Stomach smooth muscle (tissue), 2 donors: ENCODE measurements around the gene COL8A2.

Source experiments
- H3K27ac ChIP-seq: one replicate; pipeline ENCODE4 v1.7.0; 2013; ENCODE audit warnings: mild to moderate bottlenecking, low read length, inconsistent platforms
- H3K27me3 ChIP-seq, 2 donors: one replicate each; pipeline ENCODE4 v1.7.0; 2013; ENCODE audit warnings: low read length in 2 of 2; ENCODE audit not compliant: insufficient read depth in 2 of 2, control insufficient read depth in 1 of 2
- H3K36me3 ChIP-seq, 2 donors: one replicate each; pipeline ENCODE4 v1.7.0; 2013; ENCODE audit warnings: low read length in 2 of 2; ENCODE audit not compliant: control insufficient read depth in 2 of 2, insufficient read depth in 2 of 2
- H3K4me1 ChIP-seq: one replicate; pipeline ENCODE4 v1.7.0; 2013; ENCODE audit warnings: low read length; ENCODE audit not compliant: control insufficient read depth, insufficient read depth
- H3K4me3 ChIP-seq, 2 donors: one replicate each; pipeline ENCODE4 v1.7.0; 2013; ENCODE audit warnings: low read length in 2 of 2
- H3K9ac ChIP-seq, 2 donors: one replicate each; pipeline ENCODE4 v1.7.0; 2013; ENCODE audit warnings: low read length in 2 of 2, mild to moderate bottlenecking in 1 of 2
- H3K9me3 ChIP-seq, 2 donors: one replicate each; pipeline ENCODE4 v1.7.0; 2013; ENCODE audit warnings: low read length in 2 of 2; ENCODE audit not compliant: control insufficient read depth in 2 of 2
- donor health status: healthy.
- donor health status: Pancreatic carcinoma.

The COL8A2 gene

GRCh38 chr1:36088577-36089392, 36.2 kb downstream of the COL8A2 start, which contains the start of gene ADPRS:
ADPRS (plus strand) TSS chr1:36088892; CDS start chr1:36088905, 13 bp downstream.
- no peaks in the 10 kb centered on the region for H3K9me3 ChIP-seq
- peak within 1 kb of the TSS; percentile 86 to 90 for H3K4me3 ChIP-seq
- H3K36me3 ChIP-seq = peaks cover 22 to 27% of the 10 kb centered on the region in 2 donors
- H3K27ac ChIP-seq = peak within 1 kb of the TSS; percentile 74
- peaks cover 40% of the 10 kb centered on the region for H3K4me1 ChIP-seq
- peaks cover 11 to 14% of the 10 kb centered on the region in 2 donors for H3K27me3 ChIP-seq
- peak within 1 kb of the TSS; percentile 63 to 78 for H3K9ac ChIP-seq

DNA sequence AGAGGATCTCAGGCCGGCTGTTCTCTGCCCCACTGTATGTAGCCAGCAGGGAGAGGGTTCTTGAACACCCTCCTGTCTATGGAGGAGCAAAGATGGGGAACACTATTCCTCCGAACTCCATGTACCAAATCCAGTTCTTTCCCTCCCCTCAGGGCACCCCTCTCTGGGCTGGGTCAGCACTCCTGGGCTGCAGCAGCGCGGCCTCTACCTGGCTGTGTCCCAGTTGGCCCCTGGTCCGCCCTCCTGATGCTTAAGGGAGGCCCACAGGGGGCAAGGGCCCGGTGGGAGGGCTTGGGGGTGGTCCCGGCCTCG, 36.8 kb downstream of the COL8A2 start:
- H3K27me3 ChIP-seq = peaks cover 11 to 16% of the 10 kb centered on the region in 2 donors
- peak overlapping the region; percentile 74 for H3K27ac ChIP-seq
- H3K4me1 ChIP-seq = peaks cover 39% of the 10 kb centered on the region
- peaks cover 17 to 21% of the 10 kb centered on the region in 2 donors for H3K36me3 ChIP-seq
- peak overlapping the region; percentile 63 to 69 for H3K9ac ChIP-seq
- H3K9me3 ChIP-seq = no peaks in the 10 kb centered on the region
- peak overlapping the region; percentile 86 to 90 for H3K4me3 ChIP-seq

- Histone ChIP-seq H3K4me3 (no peak overlapping the region), H3K9ac (no peak overlapping the region), H3K27ac (no peak overlapping the region), H3K4me1 (peaks cover 37% of the 10 kb centered on the region), H3K9me3 (no peaks in the 10 kb centered on the region), H3K36me3 (peaks cover 10 to 13% of the 10 kb centered on the region in 2 donors), H3K27me3 (peaks cover 11 to 17% of the 10 kb centered on the region in 2 donors)
Observed at GRCh38 chr1:36087233-36088123, 37.5 kb downstream of the COL8A2 start.

DNA sequence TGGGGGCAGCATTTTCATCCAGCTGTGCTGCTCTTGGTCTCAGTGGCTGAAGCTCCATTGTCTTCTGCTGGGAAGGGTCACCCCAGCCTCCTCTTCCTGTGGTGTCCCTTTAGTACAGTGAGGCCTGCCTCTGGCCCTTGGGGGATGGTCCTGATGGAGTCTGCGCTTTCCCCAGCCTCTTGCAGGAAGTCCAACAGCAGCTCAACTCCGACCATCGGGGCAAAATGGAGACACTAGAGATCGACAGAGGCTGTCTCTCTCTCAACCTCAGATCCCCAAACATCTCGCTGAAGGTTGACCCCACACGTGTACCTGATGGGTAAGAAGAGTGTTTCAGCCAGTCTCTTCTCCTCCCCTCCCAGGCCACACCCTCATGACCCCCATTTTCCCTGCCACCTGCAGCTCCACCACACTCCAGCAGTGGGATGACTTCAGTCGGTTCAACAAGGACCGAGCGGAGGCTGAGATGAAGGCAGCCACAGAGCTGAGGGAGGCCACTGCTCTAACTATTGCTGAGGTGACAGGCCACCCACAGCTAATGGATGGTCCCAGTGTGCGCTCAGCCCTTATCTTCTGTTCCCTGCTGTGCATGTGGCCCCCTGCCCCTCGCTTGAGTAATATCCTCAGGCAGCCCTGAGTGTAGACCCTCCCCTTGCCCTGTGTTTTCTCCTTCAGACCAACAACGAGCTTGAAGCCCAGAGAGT, 38.3 kb downstream of the COL8A2 start:
- Histone ChIP-seq H3K9ac (no peak overlapping the region), H3K9me3 (no peaks in the 10 kb centered on the region), H3K36me3 (peaks cover 4 to 6% of the 10 kb centered on the region in 2 donors), H3K4me1 (peaks cover 37% of the 10 kb centered on the region), H3K27me3 (peaks cover 11 to 17% of the 10 kb centered on the region in 2 donors), H3K4me3 (no peak overlapping the region), H3K27ac (no peak overlapping the region)

DNA sequence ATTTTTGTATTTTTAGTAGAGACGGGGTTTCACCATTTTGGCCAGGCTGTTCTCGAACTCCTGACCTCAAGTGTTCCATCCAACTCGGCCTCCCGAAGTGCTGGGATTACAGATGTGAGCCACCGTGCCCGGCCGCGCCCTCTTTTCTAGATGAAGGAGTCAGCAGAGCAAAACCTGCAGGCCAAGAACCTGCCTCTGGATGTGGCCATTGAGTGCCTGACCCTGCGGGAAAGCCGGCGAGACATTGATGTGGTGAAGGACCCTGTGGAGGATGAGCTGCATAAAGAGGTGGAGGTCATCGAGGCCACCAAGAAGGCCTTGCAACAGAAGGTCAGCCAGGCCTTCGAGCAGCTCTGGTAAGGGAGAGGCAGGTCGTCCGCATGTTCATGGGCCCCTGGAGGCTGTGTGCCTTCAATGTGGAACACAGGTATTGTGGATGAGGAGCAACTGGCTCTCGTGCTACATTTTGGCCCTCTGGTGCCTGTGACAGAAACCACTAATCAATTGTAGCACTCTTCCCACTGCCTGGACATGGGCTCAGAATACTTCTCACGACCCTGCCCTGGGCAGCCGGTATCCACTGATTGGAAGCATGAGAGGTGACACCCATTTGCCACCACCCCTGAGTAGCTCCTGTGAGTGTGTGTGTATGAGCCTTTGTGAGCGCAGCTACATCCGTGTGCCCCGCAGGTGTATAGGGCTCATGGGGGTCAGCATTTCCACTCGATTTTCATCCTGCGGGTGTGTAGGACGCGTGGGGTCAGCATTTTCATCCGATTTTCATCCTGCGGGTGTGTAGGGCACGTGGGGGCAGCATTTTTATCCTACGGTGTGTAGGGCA, 39.1 kb downstream of the COL8A2 start:
- Histone ChIP-seq H3K4me3 (no peak overlapping the region), H3K27me3 (peaks cover 11 to 17% of the 10 kb centered on the region in 2 donors), H3K9me3 (no peaks in the 10 kb centered on the region), H3K4me1 (peaks cover 37% of the 10 kb centered on the region), H3K27ac (no peak overlapping the region), H3K36me3 (no peaks in the 10 kb centered on the region), H3K9ac (no peak overlapping the region)

DNA sequence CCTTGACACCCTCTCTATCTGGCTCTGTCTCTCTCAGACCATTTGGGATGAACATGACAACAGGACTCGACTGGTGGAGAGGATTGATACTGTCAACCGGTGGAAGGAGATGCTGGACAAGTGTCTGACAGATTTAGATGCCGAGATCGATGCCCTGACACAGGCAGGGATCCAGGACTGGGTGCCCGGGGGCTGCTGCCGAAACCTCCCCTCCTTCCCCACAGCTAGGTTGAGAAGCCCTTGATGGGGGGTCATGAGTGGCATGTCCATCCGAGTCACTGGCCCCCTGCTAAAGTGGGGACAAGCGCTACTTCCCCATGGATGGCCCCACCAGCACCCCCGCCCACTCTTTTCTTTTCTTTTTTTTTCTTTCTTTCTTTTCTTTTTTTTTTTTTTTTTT, 39.9 kb downstream of the COL8A2 start:
- no peak overlapping the region for H3K9ac ChIP-seq
- H3K36me3 ChIP-seq = no peaks in the 10 kb centered on the region
- peaks cover 11 to 17% of the 10 kb centered on the region in 2 donors for H3K27me3 ChIP-seq
- H3K27ac ChIP-seq = no peak overlapping the region
- H3K9me3 ChIP-seq = no peaks in the 10 kb centered on the region
- peaks cover 32% of the 10 kb centered on the region for H3K4me1 ChIP-seq
- no peak overlapping the region for H3K4me3 ChIP-seq

DNA sequence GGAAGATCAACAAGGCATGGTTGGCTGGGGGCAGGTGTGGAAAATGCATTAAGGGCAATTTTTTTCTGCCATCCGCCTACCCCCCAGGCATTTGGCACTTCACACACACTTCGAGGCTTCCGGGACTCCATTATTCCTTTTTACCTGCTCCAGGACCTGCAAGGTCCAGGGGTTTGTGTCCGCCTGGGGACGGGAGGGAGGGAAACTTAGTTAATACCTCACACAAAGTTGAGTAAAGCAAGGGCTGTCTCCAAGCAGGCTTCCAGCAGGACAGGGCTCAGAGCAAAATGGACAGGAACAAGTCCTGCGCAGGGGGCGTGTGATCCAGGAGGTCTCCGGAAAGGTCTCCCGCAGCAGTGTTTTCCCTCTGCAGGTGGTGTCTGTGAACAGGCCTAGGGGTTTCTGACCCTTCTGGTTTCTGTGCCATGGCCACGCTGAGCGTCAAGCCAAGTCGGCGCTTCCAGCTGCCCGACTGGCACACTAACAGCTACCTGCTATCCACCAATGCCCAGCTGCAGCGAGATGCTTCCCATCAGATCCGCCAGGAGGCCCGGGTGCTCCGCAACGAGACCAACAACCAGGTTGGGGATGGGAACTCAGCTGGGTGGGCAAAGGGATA, 40.4 kb downstream of the COL8A2 start:
- peaks cover 11 to 17% of the 10 kb centered on the region in 2 donors for H3K27me3 ChIP-seq
- H3K4me3 ChIP-seq = peak overlapping the region; percentile 53 to 67
- no peak overlapping the region for H3K27ac ChIP-seq
- H3K36me3 ChIP-seq = no peaks in the 10 kb centered on the region
- peaks cover 29% of the 10 kb centered on the region for H3K4me1 ChIP-seq
- H3K9me3 ChIP-seq = no peaks in the 10 kb centered on the region
- H3K9ac ChIP-seq = peak overlapping the region in 1 of 2 donors; percentile 42

- Histone ChIP-seq H3K4me3 (peak within 1 kb of the TSS; percentile 53 to 67), H3K36me3 (no peaks in the 10 kb centered on the region), H3K27ac (no peak within 1 kb of the TSS), H3K27me3 (peaks cover 11 to 17% of the 10 kb centered on the region in 2 donors), H3K9me3 (no peaks in the 10 kb centered on the region), H3K9ac (peak within 1 kb of the TSS in 1 of 2 donors; percentile 42), H3K4me1 (peaks cover 24% of the 10 kb centered on the region)
Observed at GRCh38 chr1:36083635-36084496, 41.2 kb downstream of the COL8A2 start, which contains the start of gene TEKT2. TEKT2 (plus strand) TSS chr1:36084094; CDS start chr1:36084922, 828 bp downstream.

GRCh38 chr1:36083219-36083618, 41.8 kb downstream of the COL8A2 start:
- peaks cover 11 to 17% of the 10 kb centered on the region in 2 donors for H3K27me3 ChIP-seq
- H3K9me3 ChIP-seq = no peaks in the 10 kb centered on the region
- H3K9ac ChIP-seq = no peak overlapping the region
- H3K36me3 ChIP-seq = no peaks in the 10 kb centered on the region
- peaks cover 20% of the 10 kb centered on the region for H3K4me1 ChIP-seq
- no peak overlapping the region for H3K4me3 ChIP-seq
- no peak overlapping the region for H3K27ac ChIP-seq
